ENCODE measurements around the gene CLEC2B. TPM values are rescaled to one million over a fixed set of nuclear protein-coding genes. Genes with fewer than 3 reads are reported as not detected.

The CLEC2B gene
- total and polyA plus RNA-seq, 4 donors: 2.9 to 4.2 (median 3.1) TPM

DNA sequence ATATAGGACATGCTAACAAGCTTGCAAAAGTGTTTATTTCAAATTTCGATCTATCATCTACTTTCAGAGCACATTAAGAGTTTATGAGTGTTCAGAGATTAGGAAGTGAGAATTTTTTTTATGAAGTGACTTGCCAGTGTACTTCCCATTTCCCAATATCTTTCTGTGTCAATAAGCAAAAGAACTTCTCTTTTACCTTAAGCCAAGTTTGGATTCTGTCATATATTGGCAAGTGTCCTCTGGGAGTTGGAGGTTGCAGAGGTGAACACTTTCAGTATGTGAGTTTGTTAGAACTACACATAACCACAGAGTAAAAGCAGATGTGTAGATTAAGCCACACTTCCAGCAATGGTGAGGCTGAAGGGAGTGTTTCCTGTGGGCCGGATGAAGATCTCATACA, 58.5 kb downstream of the CLEC2B start:
- H3K27ac ChIP-seq (ENCODE audit: low read depth in 1 of 2, low read length in 2 of 2): no peak overlapping the region
- no peak for TF ChIP-seq RXRA (IDR thresholded peaks at IDR 0.05)
- TF ChIP-seq GABPA (IDR thresholded peaks at IDR 0.05 in 1 of 2, conservative IDR thresholded peaks at IDR 0.05 in 1 of 2): no peak
- TF ChIP-seq EGR1 (IDR thresholded peaks at IDR 0.05; ENCODE audit: low read depth in 2 of 2): no peak
- TF ChIP-seq REST (IDR thresholded peaks at IDR 0.05): no peak
- no peak for TF ChIP-seq HNF4G (IDR thresholded peaks at IDR 0.05)
- TF ChIP-seq RAD21 (IDR thresholded peaks at IDR 0.05): no peak
- TF ChIP-seq YY1 (IDR thresholded peaks at IDR 0.05): no peak
- no peak for TF ChIP-seq FOXA2 (IDR thresholded peaks at IDR 0.05)
- TF ChIP-seq TAF1 (conservative IDR thresholded peaks at IDR 0.05): no peak
- no peak for TF ChIP-seq FOXA1 (IDR thresholded peaks at IDR 0.05)
- TF ChIP-seq JUND (IDR thresholded peaks at IDR 0.05): no peak
- no peaks in the 10 kb centered on the region for H3K27me3 ChIP-seq (ENCODE audit: control insufficient read depth in 4 of 4, insufficient read depth in 4 of 4, low read length in 3 of 4)
- no peak overlapping the region for H3K4me3 ChIP-seq (ENCODE audit: low read depth in 1 of 3, low read length in 3 of 3)
- 75% methylated on average over 2 of the region's 2 CpGs for WGBS
- no peaks in the 10 kb centered on the region for H3K36me3 ChIP-seq (ENCODE audit: control insufficient read depth in 4 of 4, insufficient read depth in 3 of 4, low read depth in 1 of 4, low read length in 3 of 4)
- no peaks in the 10 kb centered on the region for H3K9me3 ChIP-seq (ENCODE audit: control insufficient read depth in 4 of 4, low read length in 3 of 4)
- peaks cover 0 to 9% (median 3%) of the 10 kb centered on the region in 4 donors for H3K4me1 ChIP-seq (ENCODE audit: control insufficient read depth in 4 of 4, insufficient read depth in 4 of 4, low read length in 3 of 4)
- H3K9ac ChIP-seq (ENCODE audit: low read depth in 1 of 2, low read length in 2 of 2): no peak overlapping the region
- DNase-seq (ENCODE audit: low spot score): no peak

- Histone ChIP-seq H3K4me3 (ENCODE audit: low read depth in 1 of 3, low read length in 3 of 3) (no peak overlapping the region), H3K27me3 (ENCODE audit: control insufficient read depth in 4 of 4, insufficient read depth in 4 of 4, low read length in 3 of 4) (no peaks in the 10 kb centered on the region), H3K27ac (ENCODE audit: low read depth in 1 of 2, low read length in 2 of 2) (no peak overlapping the region), H3K4me1 (ENCODE audit: control insufficient read depth in 4 of 4, insufficient read depth in 4 of 4, low read length in 3 of 4) (peaks cover 0 to 9% (median 3%) of the 10 kb centered on the region in 4 donors), H3K9ac (ENCODE audit: low read depth in 1 of 2, low read length in 2 of 2) (no peak overlapping the region), H3K36me3 (ENCODE audit: control insufficient read depth in 4 of 4, insufficient read depth in 3 of 4, low read depth in 1 of 4, low read length in 3 of 4) (no peaks in the 10 kb centered on the region), H3K9me3 (ENCODE audit: control insufficient read depth in 4 of 4, low read length in 3 of 4) (no peaks in the 10 kb centered on the region)
- DNase-seq (ENCODE audit: low spot score): no peak
- TF ChIP-seq NR2F2 (IDR thresholded peaks at IDR 0.05) (no peak), RAD21 (IDR thresholded peaks at IDR 0.05) (no peak), EGR1 (IDR thresholded peaks at IDR 0.05; ENCODE audit: low read depth in 2 of 2) (no peak), REST (IDR thresholded peaks at IDR 0.05) (no peak), SP1 (IDR thresholded peaks at IDR 0.05) (no peak), HNF4A (conservative IDR thresholded peaks at IDR 0.05) (no peak), GABPA (IDR thresholded peaks at IDR 0.05 in 1 of 2, conservative IDR thresholded peaks at IDR 0.05 in 1 of 2) (no peak), FOXA2 (IDR thresholded peaks at IDR 0.05) (no peak), CTCF (IDR thresholded peaks at IDR 0.05; ENCODE audit: low read depth, low read length, missing input control) (no peak), ZBTB33 (IDR thresholded peaks at IDR 0.05) (no peak), FOXA1 (IDR thresholded peaks at IDR 0.05) (no peak), TAF1 (conservative IDR thresholded peaks at IDR 0.05) (no peak)
Measured at GRCh38 chr12:9809866-9810265, 59.3 kb downstream of the CLEC2B start.
